ENCODE data around the gene STX7. TPM values are rescaled to one million over a fixed set of nuclear protein-coding genes. Genes with fewer than 3 reads are reported as not detected.

The STX7 gene
- polyA plus RNA-seq, 3 donors: 49.7 to 85.1 (median 81.7) TPM

GRCh38 chr6:132479131-132479530 lies 33.8 kb downstream of the STX7 start:
- no peak overlapping the region for H3K27ac Mint-ChIP-seq
- Histone ChIP-seq H3K9ac (ENCODE audit: insufficient read depth, low read length, poor library complexity, severe bottlenecking) (no peak overlapping the region), H3K27ac (ENCODE audit: low read depth in 1 of 2, low read length in 2 of 2) (no peak overlapping the region), H3K79me2 (ENCODE audit: insufficient read depth, low read length) (peaks cover 98% of the 10 kb centered on the region), H3K4me2 (replicated peaks; ENCODE audit: extremely low read depth, low read length, poor library complexity, severe bottlenecking) (no peak overlapping the region), H3K36me3 (replicated peaks in 1 of 2; ENCODE audit: control insufficient read depth in 1 of 2, insufficient read depth in 2 of 2, low read length in 2 of 2) (peaks cover 32 to 64% of the 10 kb centered on the region in 2 donors), H3K4me3 (replicated peaks in 1 of 3; ENCODE audit: low read depth in 2 of 3, low read length in 3 of 3) (no peak overlapping the region), H2AFZ (ENCODE audit: insufficient read depth, low read depth, low read length, poor library complexity, severe bottlenecking) (no peak overlapping the region), H3K4me1 (ENCODE audit: control insufficient read depth in 1 of 2, insufficient read depth in 2 of 2, low read length in 2 of 2) (no peaks in the 10 kb centered on the region), H3K27me3 (ENCODE audit: control insufficient read depth in 2 of 2, insufficient read depth in 2 of 2, low read length in 2 of 2) (no peaks in the 10 kb centered on the region), H3K9me3 (replicated peaks in 1 of 2; ENCODE audit: control insufficient read depth in 1 of 2, insufficient read depth in 1 of 2, low read length in 2 of 2) (no peaks in the 10 kb centered on the region), H4K20me1 (ENCODE audit: insufficient read depth, low read length) (peaks cover 100% of the 10 kb centered on the region)
- peaks cover 20% of the 10 kb centered on the region for H3K4me1 Mint-ChIP-seq
- no peak for DNase-seq
- H3K9me3 Mint-ChIP-seq: no peaks in the 10 kb centered on the region
- intact Hi-C loops (cut with micrococcal nuclease): no loop called here
- 100% methylated on average over 1 of the region's 2 CpGs for WGBS (ENCODE audit: insufficient coverage)
- H3K36me3 Mint-ChIP-seq: peaks cover 19 to 39% of the 10 kb centered on the region in 2 donors
- H3K27me3 Mint-ChIP-seq (ENCODE audit: low read depth in 3 of 3): no peaks in the 10 kb centered on the region
- no peak overlapping the region for H3K4me3 Mint-ChIP-seq
- TF ChIP-seq CTCF (IDR thresholded peaks at IDR 0.05): no peak

- no peak overlapping the region for H3K4me3 ChIP-seq (replicated peaks in 1 of 3; ENCODE audit: low read depth in 2 of 3, low read length in 3 of 3)
- H4K20me1 ChIP-seq (ENCODE audit: insufficient read depth, low read length): peaks cover 100% of the 10 kb centered on the region
- H2AFZ ChIP-seq (ENCODE audit: insufficient read depth, low read depth, low read length, poor library complexity, severe bottlenecking): no peak overlapping the region
- H3K27me3 Mint-ChIP-seq (ENCODE audit: low read depth in 3 of 3): no peaks in the 10 kb centered on the region
- 83% methylated on average over 3 of the region's 5 CpGs for WGBS (ENCODE audit: insufficient coverage)
- DNase-seq: no peak
- H3K9me3 Mint-ChIP-seq: no peaks in the 10 kb centered on the region
- H3K4me1 ChIP-seq (ENCODE audit: control insufficient read depth in 1 of 2, insufficient read depth in 2 of 2, low read length in 2 of 2): no peaks in the 10 kb centered on the region
- no peak overlapping the region for H3K27ac Mint-ChIP-seq
- TF ChIP-seq CTCF (IDR thresholded peaks at IDR 0.05): no peak
- H3K9me3 ChIP-seq (replicated peaks in 1 of 2; ENCODE audit: control insufficient read depth in 1 of 2, insufficient read depth in 1 of 2, low read length in 2 of 2): no peaks in the 10 kb centered on the region
- H3K4me1 Mint-ChIP-seq: peaks cover 15% of the 10 kb centered on the region
- peaks cover 22 to 38% of the 10 kb centered on the region in 2 donors for H3K36me3 Mint-ChIP-seq
- intact Hi-C loops (cut with micrococcal nuclease): no loop called here
- no peak overlapping the region for H3K4me2 ChIP-seq (replicated peaks; ENCODE audit: extremely low read depth, low read length, poor library complexity, severe bottlenecking)
- H3K27me3 ChIP-seq (ENCODE audit: control insufficient read depth in 2 of 2, insufficient read depth in 2 of 2, low read length in 2 of 2): no peaks in the 10 kb centered on the region
- H3K79me2 ChIP-seq (ENCODE audit: insufficient read depth, low read length): peaks cover 98% of the 10 kb centered on the region
- H3K4me3 Mint-ChIP-seq: no peak overlapping the region
- peaks cover 36 to 68% of the 10 kb centered on the region in 2 donors for H3K36me3 ChIP-seq (replicated peaks in 1 of 2; ENCODE audit: control insufficient read depth in 1 of 2, insufficient read depth in 2 of 2, low read length in 2 of 2)
- no peak overlapping the region for H3K27ac ChIP-seq (ENCODE audit: low read depth in 1 of 2, low read length in 2 of 2)
- H3K9ac ChIP-seq (ENCODE audit: insufficient read depth, low read length, poor library complexity, severe bottlenecking): no peak overlapping the region
Observed at GRCh38 chr6:132478674-132479073, 34.2 kb downstream of the STX7 start.

Measured in CD14-positive monocyte (primary cell).